Liver (tissue), 9 donors: Measurements from ENCODE around the gene TMEM260. TPM values are rescaled to one million over a fixed set of nuclear protein-coding genes. Genes with fewer than 3 reads are reported as not detected.

Experiments used
- DNase-seq: peaks from one replicate; pipeline ENCODE4 v3.0.0-alpha.2; 2017; ENCODE audit warnings: low spot score
- H3K27ac ChIP-seq, 2 donors: one replicate each; pipeline ENCODE4 v1.7.0; 2013; ENCODE audit warnings: inconsistent platforms in 2 of 2, low read length in 2 of 2, control low read depth in 1 of 2, low read depth in 1 of 2, mild to moderate bottlenecking in 1 of 2
- H3K27me3 ChIP-seq, 4 donors: one replicate each; pipeline versions ENCODE4 v1.6.1 to v1.7.0; 2013; ENCODE audit warnings: low read length in 3 of 4, inconsistent platforms in 1 of 4, mild to moderate bottlenecking in 1 of 4, moderate library complexity in 1 of 4; ENCODE audit not compliant: control insufficient read depth in 4 of 4, insufficient read depth in 4 of 4
- H3K36me3 ChIP-seq, 4 donors: one replicate each; pipeline versions ENCODE4 v1.6.1 to v1.7.0; 2013; ENCODE audit warnings: low read length in 3 of 4, mild to moderate bottlenecking in 3 of 4, low read depth in 1 of 4, moderate library complexity in 1 of 4; ENCODE audit not compliant: control insufficient read depth in 4 of 4, insufficient read depth in 3 of 4
- H3K4me1 ChIP-seq, 4 donors: one replicate each; pipeline versions ENCODE4 v1.6.1 to v1.7.0; 2013; ENCODE audit warnings: low read length in 3 of 4, mild to moderate bottlenecking in 3 of 4, moderate library complexity in 1 of 4; ENCODE audit not compliant: control insufficient read depth in 4 of 4, insufficient read depth in 4 of 4
- H3K4me3 ChIP-seq, 3 donors: one replicate each; pipeline versions ENCODE4 v1.6.1 to v1.7.0; 2013; ENCODE audit warnings: low read length in 3 of 3, control low read depth in 1 of 3, low read depth in 1 of 3, mild to moderate bottlenecking in 1 of 3
- H3K9ac ChIP-seq, 2 donors: one replicate each; pipeline ENCODE4 v1.7.0; 2013; ENCODE audit warnings: low read length in 2 of 2, mild to moderate bottlenecking in 2 of 2, moderate library complexity in 2 of 2, control low read depth in 1 of 2, low read depth in 1 of 2
- H3K9me3 ChIP-seq, 4 donors: one replicate each; pipeline versions ENCODE4 v1.6.1 to v1.7.0; 2013; ENCODE audit warnings: low read length in 3 of 4; ENCODE audit not compliant: control insufficient read depth in 4 of 4
- EGR1 ChIP-seq, 2 donors: IDR thresholded peaks; 2 replicates each; pipeline ENCODE4 v1.6.1; 2016 to 2018; ENCODE audit warnings: antibody characterized with exemption in 2 of 2, low read depth in 2 of 2
- FOXA1 ChIP-seq: IDR thresholded peaks from 2 replicates; pipeline ENCODE4 v1.6.1; 2016; ENCODE audit warnings: antibody characterized with exemption
- FOXA2 ChIP-seq: IDR thresholded peaks from 2 replicates; pipeline ENCODE4 v1.6.1; 2016; ENCODE audit warnings: antibody characterized with exemption
- HNF4G ChIP-seq: IDR thresholded peaks from 2 replicates; pipeline ENCODE4 v1.6.1; 2016; ENCODE audit warnings: antibody characterized with exemption
- NR2F2 ChIP-seq: IDR thresholded peaks from 2 replicates; pipeline ENCODE4 v1.6.1; 2016; ENCODE audit warnings: antibody characterized with exemption
- RAD21 ChIP-seq, 2 donors: IDR thresholded peaks; 2 replicates each; pipeline ENCODE4 v1.6.1; 2016; ENCODE audit warnings: antibody characterized with exemption in 2 of 2, mild to moderate bottlenecking in 2 of 2
- RXRA ChIP-seq, 2 donors: IDR thresholded peaks; 2 replicates each; pipeline ENCODE4 v1.6.1; 2017 to 2018; ENCODE audit warnings: antibody characterized with exemption in 2 of 2, mild to moderate bottlenecking in 1 of 2
- TAF1 ChIP-seq: conservative IDR thresholded peaks from 2 replicates; pipeline ENCODE4 v1.6.1; 2016; ENCODE audit warnings: antibody characterized with exemption, mild to moderate bottlenecking
- YY1 ChIP-seq: IDR thresholded peaks from 2 replicates; pipeline ENCODE4 v1.6.1; 2016; ENCODE audit warnings: antibody characterized with exemption, mild to moderate bottlenecking
- ZBTB33 ChIP-seq: IDR thresholded peaks from 2 replicates; pipeline ENCODE4 v1.6.1; 2016; ENCODE audit warnings: antibody characterized with exemption
- WGBS: extraction: QIAGEN DNeasy Blood & Tissue Kit; methylation state at CpG from one replicate; pipeline ENCODE4 v1.1.7; 2013; 5-methylcytosine and 5-hydroxymethylcytosine counted together
- polyA plus RNA-seq, 2 donors: library from polyadenylated mRNA; stranded (reverse) in 1 of 2; unstranded in 1 of 2; fragments of 200-250 nt in 1 of 2; fragments of >200 nt in 1 of 2; fragmentation: Nextera tagmentation in 1 of 2; extraction: Ambion mirVana in 1 of 2; gene quantifications; one replicate each; pipeline versions ENCODE4 v1.2.1 to v1.2.3, GENCODE V29; 2013 to 2015
- total RNA-seq, 2 donors: library from RNA; depleted of rRNA; stranded (reverse); fragments of >200 nt; gene quantifications; one replicate each; pipeline ENCODE4 v1.2.3, GENCODE V29; 2014
- TF ChIP-seq, protein P1 (sequence below): fragments of 150-350 bp; IDR thresholded peaks from 2 replicates; pipeline ENCODE4 v1.5.1; 2017; ENCODE audit warnings: improper control_type of control experiment, low read depth, low read length; ENCODE audit not compliant: missing input control
- TF ChIP-seq, protein P2 (sequence below): IDR thresholded peaks from 2 replicates; pipeline ENCODE4 v1.6.1; 2016; ENCODE audit warnings: antibody characterized with exemption
- TF ChIP-seq, protein P3 (sequence below): IDR thresholded peaks from 2 replicates; pipeline ENCODE4 v1.6.1; 2016; ENCODE audit warnings: antibody characterized with exemption, mild to moderate bottlenecking
- donor health status: healthy.
- donor health status: healthy.
- donor health status: healthy.
- donor health status: healthy.
- donor health status: healthy.

The TMEM260 gene
- total and polyA plus RNA-seq, 4 donors = 4.9 to 11.6 (median 9.0) TPM

DNA sequence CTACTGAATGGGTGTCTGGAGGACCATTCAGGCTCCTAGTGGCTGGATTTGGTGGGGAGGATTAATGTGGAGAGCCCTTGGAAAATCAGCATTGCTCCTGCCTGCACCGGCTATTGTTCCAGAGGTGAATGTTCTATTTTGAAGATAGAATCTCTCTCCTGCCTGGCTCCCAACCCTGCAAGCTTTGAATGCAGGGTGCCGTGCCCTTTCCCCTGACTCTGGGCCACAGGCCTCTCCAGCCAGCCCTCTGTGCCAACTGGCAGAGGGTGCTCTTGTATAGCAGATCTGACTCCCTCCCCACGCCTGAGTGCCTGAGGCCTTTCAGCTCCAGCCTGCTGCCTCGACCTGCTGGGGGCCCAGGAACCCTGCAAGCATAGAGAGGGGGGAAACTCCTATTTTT, 106.8 kb downstream of the TMEM260 start:
- no peak overlapping the region for H3K9ac ChIP-seq
- DNase-seq = no peak
- TF ChIP-seq, protein P1, sequence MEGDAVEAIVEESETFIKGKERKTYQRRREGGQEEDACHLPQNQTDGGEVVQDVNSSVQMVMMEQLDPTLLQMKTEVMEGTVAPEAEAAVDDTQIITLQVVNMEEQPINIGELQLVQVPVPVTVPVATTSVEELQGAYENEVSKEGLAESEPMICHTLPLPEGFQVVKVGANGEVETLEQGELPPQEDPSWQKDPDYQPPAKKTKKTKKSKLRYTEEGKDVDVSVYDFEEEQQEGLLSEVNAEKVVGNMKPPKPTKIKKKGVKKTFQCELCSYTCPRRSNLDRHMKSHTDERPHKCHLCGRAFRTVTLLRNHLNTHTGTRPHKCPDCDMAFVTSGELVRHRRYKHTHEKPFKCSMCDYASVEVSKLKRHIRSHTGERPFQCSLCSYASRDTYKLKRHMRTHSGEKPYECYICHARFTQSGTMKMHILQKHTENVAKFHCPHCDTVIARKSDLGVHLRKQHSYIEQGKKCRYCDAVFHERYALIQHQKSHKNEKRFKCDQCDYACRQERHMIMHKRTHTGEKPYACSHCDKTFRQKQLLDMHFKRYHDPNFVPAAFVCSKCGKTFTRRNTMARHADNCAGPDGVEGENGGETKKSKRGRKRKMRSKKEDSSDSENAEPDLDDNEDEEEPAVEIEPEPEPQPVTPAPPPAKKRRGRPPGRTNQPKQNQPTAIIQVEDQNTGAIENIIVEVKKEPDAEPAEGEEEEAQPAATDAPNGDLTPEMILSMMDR = peak; percentile 5
- TF ChIP-seq RAD21 (IDR thresholded peaks at IDR 0.05) (peak in 1 of 2 donors; percentile 60), RXRA (IDR thresholded peaks at IDR 0.05) (no peak)
- H3K36me3 ChIP-seq = no peaks in the 10 kb centered on the region
- H3K27me3 ChIP-seq = no peaks in the 10 kb centered on the region
- no peak overlapping the region for H3K4me3 ChIP-seq
- WGBS = 59% methylated on average over 4 of the region's 4 CpGs
- H3K27ac ChIP-seq = no peak overlapping the region
- H3K4me1 ChIP-seq = no peaks in the 10 kb centered on the region
- no peaks in the 10 kb centered on the region for H3K9me3 ChIP-seq

DNA sequence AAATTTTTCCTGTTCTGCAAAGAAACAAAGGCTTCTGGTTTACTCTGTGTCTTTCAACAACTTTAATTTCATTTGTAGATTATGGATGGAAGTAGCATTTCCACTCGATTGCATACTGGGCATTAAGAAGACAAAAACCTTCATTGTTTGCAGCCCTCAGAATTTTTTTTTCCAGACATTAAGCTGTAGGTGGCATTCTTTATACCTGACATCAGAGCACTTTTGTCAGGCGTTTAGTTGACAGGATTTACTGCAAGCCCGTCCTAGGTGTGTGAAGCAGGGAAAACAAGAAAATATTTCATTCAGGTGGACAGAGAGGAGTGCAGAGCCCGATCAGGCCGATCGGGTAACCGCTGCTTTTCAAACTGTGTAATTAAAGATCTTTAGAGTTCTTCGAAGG, 107.5 kb downstream of the TMEM260 start:
- H3K27me3 ChIP-seq = no peaks in the 10 kb centered on the region
- WGBS = 89% methylated on average over 8 of the region's 8 CpGs
- TF ChIP-seq ZBTB33 (no peak), EGR1 (IDR thresholded peaks at IDR 0.05; ENCODE audit: low read depth in 2 of 2) (no peak), NR2F2 (no peak), YY1 (no peak), RXRA (IDR thresholded peaks at IDR 0.05) (no peak), FOXA1 (no peak), TAF1 (no peak), FOXA2 (no peak), RAD21 (IDR thresholded peaks at IDR 0.05) (no peak), HNF4G (no peak)
- TF ChIP-seq, protein P2, sequence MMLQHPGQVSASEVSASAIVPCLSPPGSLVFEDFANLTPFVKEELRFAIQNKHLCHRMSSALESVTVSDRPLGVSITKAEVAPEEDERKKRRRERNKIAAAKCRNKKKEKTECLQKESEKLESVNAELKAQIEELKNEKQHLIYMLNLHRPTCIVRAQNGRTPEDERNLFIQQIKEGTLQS = no peak
- TF ChIP-seq, protein P1 = no peak
- TF ChIP-seq, protein P3, sequence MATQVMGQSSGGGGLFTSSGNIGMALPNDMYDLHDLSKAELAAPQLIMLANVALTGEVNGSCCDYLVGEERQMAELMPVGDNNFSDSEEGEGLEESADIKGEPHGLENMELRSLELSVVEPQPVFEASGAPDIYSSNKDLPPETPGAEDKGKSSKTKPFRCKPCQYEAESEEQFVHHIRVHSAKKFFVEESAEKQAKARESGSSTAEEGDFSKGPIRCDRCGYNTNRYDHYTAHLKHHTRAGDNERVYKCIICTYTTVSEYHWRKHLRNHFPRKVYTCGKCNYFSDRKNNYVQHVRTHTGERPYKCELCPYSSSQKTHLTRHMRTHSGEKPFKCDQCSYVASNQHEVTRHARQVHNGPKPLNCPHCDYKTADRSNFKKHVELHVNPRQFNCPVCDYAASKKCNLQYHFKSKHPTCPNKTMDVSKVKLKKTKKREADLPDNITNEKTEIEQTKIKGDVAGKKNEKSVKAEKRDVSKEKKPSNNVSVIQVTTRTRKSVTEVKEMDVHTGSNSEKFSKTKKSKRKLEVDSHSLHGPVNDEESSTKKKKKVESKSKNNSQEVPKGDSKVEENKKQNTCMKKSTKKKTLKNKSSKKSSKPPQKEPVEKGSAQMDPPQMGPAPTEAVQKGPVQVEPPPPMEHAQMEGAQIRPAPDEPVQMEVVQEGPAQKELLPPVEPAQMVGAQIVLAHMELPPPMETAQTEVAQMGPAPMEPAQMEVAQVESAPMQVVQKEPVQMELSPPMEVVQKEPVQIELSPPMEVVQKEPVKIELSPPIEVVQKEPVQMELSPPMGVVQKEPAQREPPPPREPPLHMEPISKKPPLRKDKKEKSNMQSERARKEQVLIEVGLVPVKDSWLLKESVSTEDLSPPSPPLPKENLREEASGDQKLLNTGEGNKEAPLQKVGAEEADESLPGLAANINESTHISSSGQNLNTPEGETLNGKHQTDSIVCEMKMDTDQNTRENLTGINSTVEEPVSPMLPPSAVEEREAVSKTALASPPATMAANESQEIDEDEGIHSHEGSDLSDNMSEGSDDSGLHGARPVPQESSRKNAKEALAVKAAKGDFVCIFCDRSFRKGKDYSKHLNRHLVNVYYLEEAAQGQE = no peak
- H3K9me3 ChIP-seq = no peaks in the 10 kb centered on the region
- no peaks in the 10 kb centered on the region for H3K36me3 ChIP-seq
- no peak overlapping the region for H3K9ac ChIP-seq
- no peak for DNase-seq
- no peaks in the 10 kb centered on the region for H3K4me1 ChIP-seq
- no peak overlapping the region for H3K27ac ChIP-seq
- no peak overlapping the region for H3K4me3 ChIP-seq
